Measurements from ENCODE around the gene TTC7B.

TTC7B gene

GRCh38 chr14:90510159-90510558 lies 306.1 kb downstream of the TTC7B start:
- TF ChIP-seq, protein P1, sequence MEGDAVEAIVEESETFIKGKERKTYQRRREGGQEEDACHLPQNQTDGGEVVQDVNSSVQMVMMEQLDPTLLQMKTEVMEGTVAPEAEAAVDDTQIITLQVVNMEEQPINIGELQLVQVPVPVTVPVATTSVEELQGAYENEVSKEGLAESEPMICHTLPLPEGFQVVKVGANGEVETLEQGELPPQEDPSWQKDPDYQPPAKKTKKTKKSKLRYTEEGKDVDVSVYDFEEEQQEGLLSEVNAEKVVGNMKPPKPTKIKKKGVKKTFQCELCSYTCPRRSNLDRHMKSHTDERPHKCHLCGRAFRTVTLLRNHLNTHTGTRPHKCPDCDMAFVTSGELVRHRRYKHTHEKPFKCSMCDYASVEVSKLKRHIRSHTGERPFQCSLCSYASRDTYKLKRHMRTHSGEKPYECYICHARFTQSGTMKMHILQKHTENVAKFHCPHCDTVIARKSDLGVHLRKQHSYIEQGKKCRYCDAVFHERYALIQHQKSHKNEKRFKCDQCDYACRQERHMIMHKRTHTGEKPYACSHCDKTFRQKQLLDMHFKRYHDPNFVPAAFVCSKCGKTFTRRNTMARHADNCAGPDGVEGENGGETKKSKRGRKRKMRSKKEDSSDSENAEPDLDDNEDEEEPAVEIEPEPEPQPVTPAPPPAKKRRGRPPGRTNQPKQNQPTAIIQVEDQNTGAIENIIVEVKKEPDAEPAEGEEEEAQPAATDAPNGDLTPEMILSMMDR (IDR thresholded peaks at IDR 0.05; ENCODE audit: low read depth, low read length), result no peak
- Histone ChIP-seq H3K9me3 (no peaks in the 10 kb centered on the region), H3K36me3 (no peaks in the 10 kb centered on the region), H3K4me3 (ENCODE audit: low read depth, low read length) (no peak overlapping the region), H3K27me3 (no peaks in the 10 kb centered on the region), H3K4me1 (peaks cover 6% of the 10 kb centered on the region)
- DNase-seq, result no peak

DNA sequence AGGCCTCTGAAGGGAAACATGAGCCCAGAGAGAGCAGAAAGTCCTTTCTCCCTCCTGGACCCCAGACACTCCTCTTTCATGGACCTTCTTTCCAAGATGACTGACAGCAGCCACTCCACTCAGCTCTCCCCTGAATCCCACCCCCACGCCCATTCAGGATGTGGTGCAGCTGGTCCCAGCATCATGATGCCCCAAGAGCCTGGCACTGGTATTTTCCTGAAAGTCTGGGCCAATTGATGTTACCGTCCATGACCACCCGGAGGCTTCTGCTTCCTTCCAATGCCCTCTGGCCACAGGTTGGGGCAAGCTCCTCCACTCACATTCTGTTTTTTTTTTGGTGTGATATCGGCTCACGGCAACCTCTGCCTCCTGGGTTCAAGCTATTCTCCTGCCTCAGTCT lies 306.8 kb downstream of the TTC7B start:
- TF ChIP-seq, protein P1 (IDR thresholded peaks at IDR 0.05; ENCODE audit: low read depth, low read length), result no peak
- H3K36me3 ChIP-seq, result no peaks in the 10 kb centered on the region
- DNase-seq, result no peak
- H3K4me1 ChIP-seq, result peaks cover 6% of the 10 kb centered on the region
- no peaks in the 10 kb centered on the region for H3K9me3 ChIP-seq
- H3K27me3 ChIP-seq, result no peaks in the 10 kb centered on the region
- no peak overlapping the region for H3K4me3 ChIP-seq (ENCODE audit: low read depth, low read length)

DNA sequence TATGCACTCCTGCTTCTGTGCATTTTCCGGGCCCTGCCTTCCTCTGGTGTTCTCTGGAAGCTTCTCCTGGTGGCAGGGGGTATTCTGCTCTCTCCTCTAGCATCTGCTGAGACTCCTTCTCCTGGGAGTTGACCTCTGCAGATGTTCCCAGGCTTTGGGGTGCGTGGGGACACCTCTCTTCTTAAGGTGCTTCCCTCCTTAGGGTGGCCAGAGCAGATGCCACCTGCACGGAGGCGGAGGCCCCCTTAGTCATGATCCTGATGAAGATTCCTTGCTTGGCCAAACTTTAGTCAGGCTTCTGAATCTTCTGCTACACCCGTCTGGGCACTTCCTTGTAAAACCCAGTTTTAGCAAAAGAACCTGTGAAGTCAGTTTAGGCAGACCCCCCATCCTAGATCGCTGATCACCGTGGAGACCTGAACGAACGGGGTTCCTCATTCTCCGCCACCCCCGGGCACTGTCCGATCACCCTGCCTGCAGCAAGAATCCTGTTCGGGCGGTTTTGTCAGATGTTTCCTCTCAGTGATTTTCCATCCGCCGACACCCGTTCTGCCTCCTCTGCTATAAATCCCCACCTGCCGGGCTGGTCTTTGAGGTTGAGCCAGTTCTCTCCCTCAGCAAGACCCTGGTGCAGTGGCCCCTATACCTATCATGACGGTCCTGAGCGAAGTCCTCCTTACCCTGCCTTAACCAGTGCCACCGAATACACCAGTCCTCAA lies 307.5 kb downstream of the TTC7B start:
- H3K4me3 ChIP-seq (ENCODE audit: low read depth, low read length), result no peak overlapping the region
- no peaks in the 10 kb centered on the region for H3K36me3 ChIP-seq
- H3K4me1 ChIP-seq, result peaks cover 6% of the 10 kb centered on the region
- TF ChIP-seq, protein P1 (IDR thresholded peaks at IDR 0.05; ENCODE audit: low read depth, low read length), result no peak
- no peaks in the 10 kb centered on the region for H3K27me3 ChIP-seq
- no peak for DNase-seq
- no peaks in the 10 kb centered on the region for H3K9me3 ChIP-seq

DNA sequence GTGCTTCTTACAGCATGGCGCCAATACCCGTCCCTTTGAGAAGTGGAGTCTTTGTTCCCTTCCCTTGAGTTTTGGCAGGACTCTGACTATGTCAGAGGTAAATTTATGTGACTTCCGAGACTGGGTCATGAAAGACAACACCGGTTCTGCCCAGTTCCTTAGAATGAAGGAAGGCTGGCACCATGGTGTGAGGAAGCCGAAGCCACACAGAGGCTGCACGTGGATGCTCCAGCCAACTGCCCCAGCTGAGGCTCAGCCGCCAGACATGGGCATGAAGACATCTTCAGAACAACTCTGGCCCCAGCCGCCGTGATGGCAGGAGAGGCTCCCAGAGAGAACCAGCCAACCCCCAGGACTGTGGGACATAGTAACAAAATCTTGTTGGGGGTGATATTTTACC lies 308.2 kb downstream of the TTC7B start:
- DNase-seq, result no peak
- Histone ChIP-seq H3K36me3 (no peaks in the 10 kb centered on the region), H3K4me1 (peaks cover 12% of the 10 kb centered on the region), H3K4me3 (ENCODE audit: low read depth, low read length) (no peak overlapping the region), H3K27me3 (no peaks in the 10 kb centered on the region), H3K9me3 (no peaks in the 10 kb centered on the region)
- TF ChIP-seq, protein P1 (IDR thresholded peaks at IDR 0.05; ENCODE audit: low read depth, low read length), result no peak

GRCh38 chr14:90507428-90507827 lies 308.8 kb downstream of the TTC7B start:
- DNase-seq, result no peak
- no peaks in the 10 kb centered on the region for H3K27me3 ChIP-seq
- H3K4me1 ChIP-seq, result peaks cover 12% of the 10 kb centered on the region
- H3K4me3 ChIP-seq (ENCODE audit: low read depth, low read length), result no peak overlapping the region
- no peaks in the 10 kb centered on the region for H3K36me3 ChIP-seq
- TF ChIP-seq, protein P1 (IDR thresholded peaks at IDR 0.05; ENCODE audit: low read depth, low read length), result no peak
- no peaks in the 10 kb centered on the region for H3K9me3 ChIP-seq

- TF ChIP-seq, protein P1 (IDR thresholded peaks at IDR 0.05; ENCODE audit: low read depth, low read length), result no peak
- Histone ChIP-seq H3K27me3 (no peaks in the 10 kb centered on the region), H3K9me3 (no peaks in the 10 kb centered on the region), H3K36me3 (no peaks in the 10 kb centered on the region), H3K4me1 (peaks cover 8% of the 10 kb centered on the region), H3K4me3 (ENCODE audit: low read depth, low read length) (no peak overlapping the region)
- no peak for DNase-seq
Measured at GRCh38 chr14:90506748-90507147, 309.5 kb downstream of the TTC7B start.

All from BE2C (cell line).